SK-N-MC (cell line): ENCODE data around the gene SOX5.

Experiments used
- EZH2 ChIP-seq: fragments of 200-600 bp; sonication (generic); IDR thresholded peaks from one replicate; pipeline ENCODE4 v1.6.1; 2017; ENCODE audit warnings: antibody characterized with exemption
- POLR2AphosphoS5 ChIP-seq: IDR thresholded peaks from 2 replicates; pipeline ENCODE4 v1.6.1; 2012; ENCODE audit warnings: mild to moderate bottlenecking, low read depth, low read length, borderline replicate concordance

GRCh38 chr12:23694307-23694706 lies 255.2 kb downstream of the SOX5 start:
- TF ChIP-seq POLR2AphosphoS5 = no peak
- TF ChIP-seq EZH2 = no peak
